AG09309 (cell line): ENCODE data around the gene SCYGR8.
"Not testable (repeated sequence)": the region's sequence is repeated elsewhere in the genome, so short reads cannot be mapped to it uniquely, and the experiment has no call there.

Source experiments
- DNase-seq: peaks from one replicate; pipeline ENCODE4 v3.0.0-alpha.2; 2010; ENCODE audit warnings: low read depth
- H3K4me3 ChIP-seq: 2 replicates; pipeline ENCODE4 v1.5.1; 2011; ENCODE audit warnings: mild to moderate bottlenecking, low read depth, low read length, moderate library complexity; ENCODE audit not compliant: control insufficient read depth
- CTCF ChIP-seq: IDR thresholded peaks from 2 replicates; pipeline ENCODE4 v1.5.1; 2011; ENCODE audit warnings: mild to moderate bottlenecking, low read depth, low read length, inconsistent platforms; ENCODE audit not compliant: insufficient read depth, control insufficient read depth; ENCODE audit errors: missing control alignments

SCYGR8 gene

DNA sequence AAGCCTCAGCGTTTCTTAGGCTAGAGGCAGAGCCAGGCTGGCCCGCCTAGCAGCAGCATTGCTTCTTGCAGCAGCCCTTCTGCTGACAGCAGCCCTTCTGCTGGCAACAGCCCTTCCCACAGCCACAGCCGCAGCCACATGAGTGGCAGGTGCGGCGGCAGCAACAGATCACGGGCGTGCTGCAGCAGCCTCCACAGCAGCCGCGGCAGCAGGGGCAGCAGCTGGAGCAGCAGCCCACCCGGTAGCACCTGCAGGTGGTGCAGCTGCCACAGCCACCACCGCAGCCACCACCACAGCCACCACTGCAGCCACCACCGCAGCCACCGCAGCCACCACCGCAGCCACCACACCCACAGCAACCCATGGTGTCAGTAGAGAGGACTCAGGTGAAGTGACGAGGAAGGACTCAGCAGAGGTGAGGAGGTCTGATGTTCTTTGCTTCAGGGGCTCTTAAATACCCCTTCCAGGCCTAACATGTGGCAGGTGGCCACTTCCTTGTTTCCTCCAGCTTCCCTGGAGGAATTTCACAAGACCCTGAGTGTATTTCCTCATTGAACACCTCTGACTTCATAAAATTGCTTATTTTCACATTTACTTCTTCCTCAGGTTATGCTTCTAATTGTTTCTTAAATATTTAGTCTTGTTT is 21.2 kb upstream of the SCYGR8 start, which contains the start of gene SCYGR6:
TSS of gene SCYGR6 (minus strand) at position 364 of the 646 bp plus-strand sequence. CDS start at position 364, 0 bp downstream.
- no peak for TF ChIP-seq CTCF
- no peak for DNase-seq
- no peak within 1 kb of the TSS for H3K4me3 ChIP-seq

GRCh38 chr2:227728035-227728434 is 17.7 kb upstream of the SCYGR8 start, which contains the start of gene SCYGR7:
TSS of gene SCYGR7 (plus strand) at chr2:227728335. CDS start at chr2:227728335, 0 bp downstream.
- H3K4me3 ChIP-seq, result no peak within 1 kb of the TSS
- no peak for DNase-seq
- TF ChIP-seq CTCF, result no peak

GRCh38 chr2:227739351-227739750 is 6.3 kb upstream of the SCYGR8 start:
- no peak overlapping the region for H3K4me3 ChIP-seq
- TF ChIP-seq CTCF, result no peak
- DNase-seq, result no peak

GRCh38 chr2:227740705-227741104 is 5.0 kb upstream of the SCYGR8 start:
- not testable (repeated sequence) for DNase-seq, H3K4me3 ChIP-seq

DNA sequence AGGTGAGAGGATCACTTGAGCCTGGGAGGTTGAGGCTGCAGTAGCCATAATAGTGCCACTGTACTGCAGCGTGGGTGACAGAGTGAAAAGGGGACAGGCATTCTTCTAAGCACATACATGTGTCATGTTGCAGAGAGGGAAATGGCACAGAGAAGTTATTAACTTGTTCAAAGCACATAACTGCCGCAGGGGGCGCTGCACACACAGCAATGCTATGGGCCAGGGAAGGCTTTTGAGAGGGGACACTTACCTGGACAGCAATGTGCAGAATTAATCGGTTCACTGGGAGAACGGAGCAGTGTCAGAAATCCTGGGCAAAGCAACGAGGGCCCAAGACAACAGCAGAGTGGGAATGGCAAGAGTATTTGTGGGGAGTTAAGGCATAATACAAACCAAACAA is 2.4 kb downstream of the SCYGR8 start:
- DNase-seq, result no peak
- TF ChIP-seq CTCF, result peak; percentile 11

DNA sequence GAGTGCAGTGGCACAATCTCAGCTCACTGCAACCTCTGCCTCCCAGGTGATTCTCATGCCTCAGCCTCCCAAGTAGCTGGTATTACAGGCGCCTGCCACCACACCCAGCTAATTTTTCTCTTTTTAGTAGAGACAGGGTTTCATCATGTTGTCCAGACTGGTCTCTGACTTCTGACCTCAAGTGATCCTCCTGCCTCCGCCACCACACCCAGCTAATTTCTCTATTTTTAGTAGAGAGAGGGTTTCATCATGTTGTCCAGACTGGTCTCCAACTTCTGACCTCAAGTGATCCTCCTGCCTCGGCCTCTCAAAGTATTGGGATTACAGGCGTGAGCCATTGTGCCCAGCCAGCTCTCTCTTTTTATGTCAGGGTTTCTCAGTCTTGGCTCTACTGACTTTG is 10.6 kb downstream of the SCYGR8 start:
- not testable (repeated sequence) for DNase-seq, H3K4me3 ChIP-seq

More for the DNA sequence above, 2.4 kb downstream of the SCYGR8 start:
- no peak overlapping the region for H3K4me3 ChIP-seq

DNA sequence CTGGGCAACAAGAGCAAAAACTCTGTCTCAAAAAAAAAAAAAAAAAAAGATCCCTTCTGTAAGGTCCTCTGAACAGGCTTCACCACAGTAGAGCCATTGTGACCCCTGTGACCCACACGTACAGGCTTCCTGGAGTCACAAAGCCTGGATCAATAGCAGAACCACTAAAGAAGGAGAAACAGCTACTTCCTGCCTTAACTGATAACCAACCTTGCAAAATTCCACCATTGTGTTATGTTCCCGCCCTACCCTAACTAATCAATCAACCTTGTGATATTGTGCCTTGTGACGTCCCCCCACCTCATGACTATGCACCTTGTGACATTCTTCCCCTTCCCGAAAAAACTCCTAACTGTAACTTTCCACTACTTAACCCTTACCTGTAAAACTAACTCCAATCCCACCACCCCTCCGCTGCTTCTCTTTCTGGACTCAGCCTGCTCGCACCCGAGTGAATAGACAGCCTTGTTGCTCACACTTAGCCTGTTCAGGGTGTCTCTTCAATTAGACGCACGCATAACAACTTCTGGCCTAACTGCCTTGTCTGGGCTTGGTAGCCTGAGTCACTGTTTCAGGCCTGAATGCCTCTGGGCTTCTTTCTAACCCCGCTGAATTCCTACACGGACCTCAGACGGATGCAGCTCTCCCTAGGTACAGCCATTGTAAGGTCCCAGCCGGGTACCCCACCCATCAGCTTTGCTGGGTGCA is 13.9 kb downstream of the SCYGR8 start:
- TF ChIP-seq CTCF, result no peak

More for the DNA sequence above, 13.9 kb downstream of the SCYGR8 start:
- DNase-seq, result no peak
- no peak overlapping the region for H3K4me3 ChIP-seq
